CD4-positive, alpha-beta memory T cell (primary cell): ENCODE results near the gene TRPC3. TPM values are rescaled to one million over a fixed set of nuclear protein-coding genes. Genes with fewer than 3 reads are reported as not detected.

Experiments used
- CTCF ChIA-PET: fragments of 350-600 bp; sonication (Branson Sonifier 250); formaldehyde crosslinking; loops from one replicate; lab custom pipeline; 2021; ENCODE audit warnings: inconsistent platforms; ENCODE audit not compliant: partially characterized antibody; lab: Charles Lee
- POLR2A ChIA-PET: fragments of 350-600 bp; sonication (Branson Sonifier 250); formaldehyde crosslinking; loops from one replicate; lab custom pipeline; 2021; ENCODE audit not compliant: partially characterized antibody; lab: Charles Lee
- DNase-seq, 5 donors: peaks; one replicate each; pipeline versions ENCODE4 v3.0.0 to v3.0.0-alpha.2; 2020 to 2022; ENCODE audit warnings: mixed read lengths in 1 of 5
- H3K27ac ChIP-seq: one replicate; pipeline ENCODE4 v1.7.0; 2013; ENCODE audit warnings: low read depth, low read length
- H3K27me3 ChIP-seq: 2 replicates; pipeline ENCODE4 v1.7.0; 2013; ENCODE audit warnings: mild to moderate bottlenecking, low read length, moderate library complexity; ENCODE audit not compliant: insufficient read depth
- H3K36me3 ChIP-seq: 2 replicates; pipeline ENCODE4 v1.7.0; 2013; ENCODE audit warnings: mild to moderate bottlenecking, low read length, moderate library complexity; ENCODE audit not compliant: insufficient read depth
- H3K4me1 ChIP-seq: 2 replicates; pipeline ENCODE4 v1.7.0; 2013; ENCODE audit warnings: mild to moderate bottlenecking, low read length, moderate library complexity; ENCODE audit not compliant: insufficient read depth
- H3K4me3 ChIP-seq, 2 donors: one replicate each; pipeline ENCODE4 v1.7.0; 2013; ENCODE audit warnings: low read length in 2 of 2, mild to moderate bottlenecking in 1 of 2
- H3K9me3 ChIP-seq, 2 donors: one replicate each; pipeline ENCODE4 v1.7.0; 2013; ENCODE audit warnings: low read length in 2 of 2, control low read depth in 1 of 2; ENCODE audit not compliant: control insufficient read depth in 1 of 2
- H3K27ac Mint-ChIP-seq, 7 donors: one replicate each; pipeline ENCODE4 v1.8.0; 2020 to 2021; ENCODE audit warnings: mixed read lengths in 7 of 7, mild to moderate bottlenecking in 6 of 7, inconsistent platforms in 3 of 7, moderate library complexity in 3 of 7
- H3K27me3 Mint-ChIP-seq, 2 donors: one replicate each; pipeline ENCODE4 v1.8.0; 2020 to 2021; ENCODE audit warnings: mixed read lengths in 2 of 2
- H3K36me3 Mint-ChIP-seq, 2 donors: one replicate each; pipeline ENCODE4 v1.8.0; 2020 to 2021; ENCODE audit warnings: mixed read lengths in 2 of 2, inconsistent platforms in 1 of 2, mild to moderate bottlenecking in 1 of 2
- H3K4me1 Mint-ChIP-seq, 4 donors: one replicate each; pipeline ENCODE4 v1.8.0; 2020 to 2021; ENCODE audit warnings: mixed read lengths in 4 of 4, mild to moderate bottlenecking in 1 of 4
- H3K4me3 Mint-ChIP-seq, 8 donors: one replicate each; pipeline ENCODE4 v1.8.0; 2020 to 2021; ENCODE audit warnings: mixed read lengths in 8 of 8, mild to moderate bottlenecking in 7 of 8, moderate library complexity in 6 of 8, inconsistent platforms in 3 of 8
- H3K9me3 Mint-ChIP-seq, 8 donors: one replicate each; pipeline ENCODE4 v1.8.0; 2020 to 2021; ENCODE audit warnings: mixed read lengths in 8 of 8, mild to moderate bottlenecking in 5 of 8, inconsistent platforms in 3 of 8, moderate library complexity in 1 of 8
- intact Hi-C: fragments of 100-400 bp; cut with micrococcal nuclease; formaldehyde crosslinking; loops from one replicate; pipeline ENCODE4 v1.15.1; 2023
- polyA plus RNA-seq, 2 donors: library from polyadenylated mRNA; unstranded; fragments of 300-500 nt; fragmentation: Illumina TruSeq; gene quantifications; one replicate each; pipeline ENCODE4 v1.2.3, GENCODE V29; 2021
- total RNA-seq, 2 experiments: library from RNA; stranded (reverse); gene quantifications; one replicate each; pipeline ENCODE4 v1.2.3, GENCODE V29; 2021

Gene TRPC3
- total and polyA plus RNA-seq, 4 experiments from 2014 or later, result not detected

DNA sequence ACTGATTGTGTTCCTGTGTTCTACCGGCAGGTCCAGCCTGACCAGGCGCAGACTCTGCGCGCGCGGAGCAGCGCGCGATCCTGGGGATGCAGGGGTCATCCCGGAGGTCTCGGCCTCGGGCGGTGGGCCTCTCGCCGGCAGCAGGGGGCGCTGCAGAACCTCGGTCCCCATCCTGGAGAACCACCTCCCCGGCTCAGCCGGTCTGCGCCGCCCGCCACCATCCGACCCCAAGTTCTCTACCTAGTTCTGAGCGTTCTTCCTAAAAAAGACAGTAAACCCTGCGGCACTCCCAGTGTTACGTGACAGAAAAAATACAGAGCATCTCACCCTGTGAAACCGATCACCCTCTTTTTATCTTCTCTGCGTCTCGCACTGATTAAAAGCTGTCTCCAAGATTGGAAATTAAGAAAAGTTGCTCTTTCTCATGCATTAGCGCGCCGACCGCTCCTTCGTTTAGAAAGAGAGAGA, 1.6 kb downstream of the TRPC3 start:
- H3K27me3 ChIP-seq, result no peaks in the 10 kb centered on the region
- peaks cover 21% of the 10 kb centered on the region for H3K4me1 ChIP-seq
- H3K4me3 Mint-ChIP-seq, result peak overlapping the region; percentile 83 to 96 (median 88)
- H3K36me3 ChIP-seq, result no peaks in the 10 kb centered on the region
- H3K27me3 Mint-ChIP-seq, result peaks cover 0 to 12% of the 10 kb centered on the region in 2 donors
- ChIA-PET POLR2A (interaction anchor here (0.9 to 1.1 kb wide), 4 partner anchors 201 to 628 kb away, joined by 3 to 5 read pairs (median 3); no protein-coding TSS in a partner anchor), CTCF (interaction anchor here (0.6 to 3.3 kb wide), 24 partner anchors 8 to 767 kb away, joined by 3 to 38 read pairs (median 4); no protein-coding TSS in a partner anchor)
- intact Hi-C loops, result loop anchor here (1.0 to 5.0 kb wide), 10 partner anchors 53 to 973 kb away; partner anchors contain the start of genes BBS7, BLTP1, EXOSC9 and IL2
- peak overlapping the region; percentile 68 to 71 for H3K4me3 ChIP-seq
- H3K9me3 Mint-ChIP-seq, result no peaks in the 10 kb centered on the region
- H3K4me1 Mint-ChIP-seq, result peaks cover 7 to 23% (median 19%) of the 10 kb centered on the region in 4 donors
- H3K27ac ChIP-seq, result no peak overlapping the region
- DNase-seq, result peak; percentile 74 to 82 (median 77)
- H3K9me3 ChIP-seq, result no peaks in the 10 kb centered on the region
- peak overlapping the region in 6 of 7 donors; percentile 17 to 77 (median 53) for H3K27ac Mint-ChIP-seq
- H3K36me3 Mint-ChIP-seq, result peaks cover 0 to 3% of the 10 kb centered on the region in 2 donors

DNA sequence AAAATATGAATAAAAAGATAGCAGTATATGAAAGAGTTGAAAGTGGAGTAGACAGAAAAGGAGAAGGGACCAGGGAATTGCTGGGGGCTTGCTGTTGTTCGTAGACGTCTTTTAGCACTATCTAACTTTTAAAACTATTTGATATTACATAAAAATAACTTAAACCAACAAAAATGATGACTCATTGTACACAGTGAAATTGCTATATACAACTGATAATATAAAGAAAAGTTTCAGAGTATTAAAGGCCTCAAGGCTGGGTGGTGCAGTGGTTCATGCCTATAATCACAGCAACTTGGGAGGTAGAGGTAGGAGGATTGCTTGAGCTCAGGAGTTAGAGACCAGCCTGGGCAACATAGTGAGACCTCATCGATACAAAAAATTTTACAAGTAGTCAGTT, 5.2 kb downstream of the TRPC3 start:
- Mint-ChIP-seq H3K27ac (no peak overlapping the region), H3K27me3 (peaks cover 7 to 17% of the 10 kb centered on the region in 2 donors), H3K36me3 (peaks cover 0 to 3% of the 10 kb centered on the region in 2 donors), H3K4me1 (peaks cover 0 to 9% (median 8%) of the 10 kb centered on the region in 4 donors), H3K9me3 (no peaks in the 10 kb centered on the region), H3K4me3 (no peak overlapping the region)
- H3K4me3 ChIP-seq, result no peak overlapping the region
- ChIA-PET POLR2A (no interaction called here), CTCF (interaction anchor here (0.7 kb wide), 2 partner anchors 69 to 207 kb away, joined by 3 read pairs; no protein-coding TSS in a partner anchor)
- H3K36me3 ChIP-seq, result no peaks in the 10 kb centered on the region
- peaks cover 8% of the 10 kb centered on the region for H3K4me1 ChIP-seq
- no peaks in the 10 kb centered on the region for H3K27me3 ChIP-seq
- no peaks in the 10 kb centered on the region for H3K9me3 ChIP-seq
- no peak for DNase-seq
- H3K27ac ChIP-seq, result no peak overlapping the region
- intact Hi-C loops, result no loop called here

DNA sequence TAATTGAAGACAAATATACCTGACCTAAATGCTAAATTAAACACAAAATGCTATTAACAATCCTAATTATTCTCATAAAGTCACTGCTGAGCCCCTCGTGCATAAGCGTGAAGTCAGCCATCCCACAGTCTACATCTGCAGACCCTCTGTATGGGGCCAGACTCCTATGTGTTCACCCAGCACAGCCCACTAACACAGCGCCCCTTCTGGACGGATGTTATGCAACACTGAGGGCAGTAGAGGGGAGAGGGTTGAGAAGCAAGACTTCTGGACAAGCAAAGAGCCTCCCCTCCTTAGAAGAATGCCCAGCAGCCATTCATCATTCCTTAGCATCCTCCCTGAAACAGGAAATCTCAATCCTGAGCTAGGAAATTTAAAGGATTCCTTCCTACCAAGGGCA, 7.9 kb downstream of the TRPC3 start:
- Histone ChIP-seq H3K27ac (no peak overlapping the region), H3K36me3 (no peaks in the 10 kb centered on the region), H3K27me3 (no peaks in the 10 kb centered on the region), H3K4me3 (no peak overlapping the region), H3K9me3 (no peaks in the 10 kb centered on the region), H3K4me1 (peaks cover 3% of the 10 kb centered on the region)
- no peak overlapping the region for H3K27ac Mint-ChIP-seq
- ChIA-PET POLR2A (no interaction called here), CTCF (interaction anchor here (1.6 kb wide), 1 partner anchor 12 kb away, joined by 3 read pairs; no protein-coding TSS in a partner anchor)
- intact Hi-C loops, result no loop called here
- no peaks in the 10 kb centered on the region for H3K9me3 Mint-ChIP-seq
- peaks cover 17 to 39% of the 10 kb centered on the region in 2 donors for H3K27me3 Mint-ChIP-seq
- H3K4me1 Mint-ChIP-seq, result peaks cover under 1 to 2% (median 2%) of the 10 kb centered on the region in 4 donors
- H3K4me3 Mint-ChIP-seq, result no peak overlapping the region
- H3K36me3 Mint-ChIP-seq, result no peaks in the 10 kb centered on the region
- DNase-seq, result no peak

DNA sequence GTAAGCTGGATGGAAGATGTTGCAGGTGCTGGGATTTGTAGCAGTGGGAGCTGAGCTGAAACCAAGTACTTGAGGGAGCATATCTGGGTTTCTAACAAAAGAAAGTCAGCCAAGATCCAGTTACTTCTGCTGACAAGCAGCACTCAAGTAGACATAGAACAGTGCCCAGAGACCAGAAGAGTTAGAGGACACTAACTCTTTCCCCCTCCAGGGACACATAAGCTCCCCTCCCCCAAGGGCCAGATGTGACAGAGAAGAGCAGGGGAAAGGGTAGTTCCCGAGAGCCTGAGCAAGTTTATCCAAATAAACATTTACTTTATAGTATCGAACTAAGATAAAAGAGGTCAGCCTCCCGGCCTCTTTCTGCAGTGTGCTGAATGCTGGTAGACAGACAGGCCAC, 12.2 kb downstream of the TRPC3 start:
- H3K27ac Mint-ChIP-seq, result no peak overlapping the region
- Histone ChIP-seq H3K36me3 (no peaks in the 10 kb centered on the region), H3K9me3 (no peaks in the 10 kb centered on the region), H3K4me1 (peaks cover 12% of the 10 kb centered on the region), H3K27me3 (no peaks in the 10 kb centered on the region), H3K4me3 (no peak overlapping the region), H3K27ac (no peak overlapping the region)
- DNase-seq, result no peak
- intact Hi-C loops, result no loop called here
- H3K27me3 Mint-ChIP-seq, result peaks cover 19 to 34% of the 10 kb centered on the region in 2 donors
- ChIA-PET CTCF (interaction anchor here (2.4 kb wide), 1 partner anchor 10 kb away, joined by 16 read pairs; no protein-coding TSS in a partner anchor), POLR2A (no interaction called here)
- H3K4me3 Mint-ChIP-seq, result no peak overlapping the region
- H3K36me3 Mint-ChIP-seq, result no peaks in the 10 kb centered on the region
- peaks cover 6 to 10% (median 9%) of the 10 kb centered on the region in 4 donors for H3K4me1 Mint-ChIP-seq
- H3K9me3 Mint-ChIP-seq, result no peaks in the 10 kb centered on the region

DNA sequence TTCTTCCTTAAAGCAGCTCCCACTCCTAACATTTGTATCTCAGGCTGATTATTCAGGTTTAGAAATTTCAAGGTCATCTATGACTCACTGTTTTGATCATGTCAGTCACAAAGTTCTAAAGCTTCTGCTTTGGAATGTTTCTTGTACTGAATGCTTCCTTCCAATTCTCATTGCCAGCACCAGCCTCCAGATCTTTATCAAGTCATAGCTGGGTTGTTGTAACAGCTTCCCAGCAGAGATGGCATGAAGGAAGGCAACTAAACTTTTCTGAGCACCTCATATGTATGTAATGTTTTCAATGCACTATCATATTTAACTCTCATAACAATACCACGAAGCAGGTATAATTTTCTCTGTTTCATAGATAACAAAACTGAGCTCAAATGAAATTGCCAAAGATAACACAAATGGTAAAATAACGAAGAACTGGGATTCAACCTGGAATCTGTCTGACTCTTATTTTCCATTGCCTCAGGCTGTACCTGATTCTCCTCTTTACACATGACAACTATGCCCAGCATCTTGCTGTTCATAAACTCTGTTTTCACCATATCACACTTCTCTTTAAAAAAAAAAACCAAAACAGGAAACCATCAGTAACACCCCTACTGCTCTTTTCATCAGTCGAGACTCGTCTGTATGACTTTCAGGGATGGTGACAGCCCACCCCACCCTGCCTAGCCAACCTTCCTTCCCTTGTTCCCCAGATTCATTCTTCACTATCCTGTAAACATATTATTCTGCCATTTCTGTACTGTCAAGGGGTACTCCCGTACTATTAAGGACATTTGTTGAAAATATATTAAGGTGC, 13.4 kb downstream of the TRPC3 start:
- H3K27ac ChIP-seq, result no peak overlapping the region
- H3K36me3 ChIP-seq, result no peaks in the 10 kb centered on the region
- Mint-ChIP-seq H3K36me3 (no peaks in the 10 kb centered on the region), H3K27ac (peak overlapping the region in 2 of 7 donors; percentile 11 to 30), H3K4me3 (peak overlapping the region in 1 of 8 donors; percentile 1), H3K9me3 (no peaks in the 10 kb centered on the region), H3K27me3 (peaks cover 21 to 34% of the 10 kb centered on the region in 2 donors), H3K4me1 (peaks cover 6 to 10% (median 9%) of the 10 kb centered on the region in 4 donors)
- CTCF ChIA-PET, result interaction anchor here (2.4 kb wide), 1 partner anchor 11 kb away, joined by 16 read pairs; no protein-coding TSS in a partner anchor
- POLR2A ChIA-PET, result no interaction called here
- H3K4me1 ChIP-seq, result peaks cover 12% of the 10 kb centered on the region
- intact Hi-C loops, result no loop called here
- DNase-seq, result no peak
- H3K9me3 ChIP-seq, result no peaks in the 10 kb centered on the region
- H3K27me3 ChIP-seq, result no peaks in the 10 kb centered on the region
- no peak overlapping the region for H3K4me3 ChIP-seq

GRCh38 chr4:121936101-121936500, 15.8 kb downstream of the TRPC3 start:
- Mint-ChIP-seq H3K27ac (no peak overlapping the region), H3K4me3 (no peak overlapping the region), H3K27me3 (peaks cover 14 to 28% of the 10 kb centered on the region in 2 donors), H3K36me3 (no peaks in the 10 kb centered on the region), H3K9me3 (no peaks in the 10 kb centered on the region), H3K4me1 (peaks cover 6 to 10% (median 9%) of the 10 kb centered on the region in 4 donors)
- H3K36me3 ChIP-seq, result no peaks in the 10 kb centered on the region
- no peaks in the 10 kb centered on the region for H3K27me3 ChIP-seq
- POLR2A ChIA-PET, result no interaction called here
- no peak overlapping the region for H3K27ac ChIP-seq
- intact Hi-C loops, result no loop called here
- CTCF ChIA-PET, result interaction anchor here (0.9 kb wide), 1 partner anchor 15 kb away, joined by 4 read pairs; no protein-coding TSS in a partner anchor
- no peak overlapping the region for H3K4me3 ChIP-seq
- no peaks in the 10 kb centered on the region for H3K9me3 ChIP-seq
- H3K4me1 ChIP-seq, result peaks cover 12% of the 10 kb centered on the region
- no peak for DNase-seq

GRCh38 chr4:121934635-121935034, 17.2 kb downstream of the TRPC3 start:
- Mint-ChIP-seq H3K27me3 (peaks cover 14 to 25% of the 10 kb centered on the region in 2 donors), H3K27ac (no peak overlapping the region)
- DNase-seq, result no peak

More at GRCh38 chr4:121934635-121935034, 17.2 kb downstream of the TRPC3 start:
- Histone ChIP-seq H3K9me3 (no peaks in the 10 kb centered on the region), H3K4me3 (no peak overlapping the region), H3K27ac (no peak overlapping the region), H3K27me3 (no peaks in the 10 kb centered on the region), H3K4me1 (peaks cover 12% of the 10 kb centered on the region), H3K36me3 (no peaks in the 10 kb centered on the region)
- Mint-ChIP-seq H3K9me3 (no peaks in the 10 kb centered on the region), H3K4me3 (no peak overlapping the region), H3K4me1 (peaks cover 6 to 10% (median 9%) of the 10 kb centered on the region in 4 donors), H3K36me3 (no peaks in the 10 kb centered on the region)
- intact Hi-C loops, result no loop called here
- CTCF ChIA-PET, result interaction anchor here (1.0 kb wide), 1 partner anchor 10 kb away, joined by 3 read pairs; no protein-coding TSS in a partner anchor
- POLR2A ChIA-PET, result no interaction called here
